ENCODE measurements around the gene HADHB.

DNA sequence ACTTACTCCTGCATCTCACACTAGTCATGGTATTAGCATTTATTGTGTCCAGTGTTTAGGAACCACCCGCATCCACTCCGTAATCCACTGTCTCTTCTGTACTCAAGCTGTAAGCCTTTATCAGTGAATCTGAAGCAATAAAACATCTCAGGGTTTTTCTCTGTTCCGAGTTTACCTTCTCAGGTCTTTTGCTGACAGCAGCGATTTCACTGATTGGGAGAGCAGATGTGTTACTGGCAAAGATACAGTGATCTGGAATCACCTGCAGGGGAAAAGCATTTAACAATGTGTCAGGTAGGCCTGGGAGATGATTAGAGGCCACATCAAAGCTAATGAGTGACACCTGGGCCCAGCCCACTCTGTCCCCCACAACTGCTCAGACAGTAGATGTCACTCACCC, 47.2 kb upstream of the HADHB start:
- TF ChIP-seq CTCF (IDR thresholded peaks at IDR 0.05; ENCODE audit: insufficient read depth, low read length, poor library complexity, severe bottlenecking) (no peak), EZH2phosphoT487 (conservative IDR thresholded peaks at IDR 0.05; ENCODE audit: low read length) (no peak)

All from SU-DHL-6 (cell line).